ENCODE measurements around the gene TMEM259. TPM values are rescaled to one million over a fixed set of nuclear protein-coding genes. Genes with fewer than 3 reads are reported as not detected.

The TMEM259 gene
- total RNA-seq, 4 donors from 2014 or later: 146 to 179 (median 154) TPM

DNA sequence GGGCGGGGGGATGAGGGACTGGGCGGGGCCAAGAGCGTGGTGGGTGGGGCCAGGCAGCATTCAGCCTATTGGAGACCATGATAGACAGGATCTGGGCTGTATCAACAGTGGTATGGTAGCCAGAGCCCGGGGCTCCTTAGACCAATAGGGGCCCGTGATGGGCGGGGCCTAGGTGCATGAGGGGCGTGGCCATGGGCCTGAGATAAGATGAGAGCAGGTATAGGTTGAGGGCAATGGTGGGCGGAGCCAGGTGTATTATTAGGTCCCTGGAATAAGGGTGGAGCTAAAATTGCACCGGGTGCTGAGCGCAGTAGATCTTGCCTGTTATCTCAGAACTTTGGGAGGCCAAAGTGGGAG is 24.3 kb upstream of the TMEM259 start:
- Histone ChIP-seq H3K4me1 (peaks cover 0 to 31% (median 17%) of the 10 kb centered on the region in 3 donors), H3K36me3 (peaks cover 0 to 7% of the 10 kb centered on the region in 2 donors), H3K27ac (no peak overlapping the region), H3K27me3 (peaks cover 6% of the 10 kb centered on the region), H3K4me3 (no peak overlapping the region), H3K9me3 (no peaks in the 10 kb centered on the region)
- TF ChIP-seq EP300 (IDR thresholded peaks at IDR 0.05): no peak
- TF ChIP-seq POLR2AphosphoS5 (IDR thresholded peaks at IDR 0.05): no peak
- TF ChIP-seq CTCF (IDR thresholded peaks at IDR 0.05): no peak
- no peak for TF ChIP-seq POLR2A (IDR thresholded peaks at IDR 0.05)
- 73 to 89% methylated on average over 3 to 10 of the region's 10 CpGs for WGBS, 2 donors (ENCODE audit: low coverage in 1 of 2)
- ATAC-seq: no peak

DNA sequence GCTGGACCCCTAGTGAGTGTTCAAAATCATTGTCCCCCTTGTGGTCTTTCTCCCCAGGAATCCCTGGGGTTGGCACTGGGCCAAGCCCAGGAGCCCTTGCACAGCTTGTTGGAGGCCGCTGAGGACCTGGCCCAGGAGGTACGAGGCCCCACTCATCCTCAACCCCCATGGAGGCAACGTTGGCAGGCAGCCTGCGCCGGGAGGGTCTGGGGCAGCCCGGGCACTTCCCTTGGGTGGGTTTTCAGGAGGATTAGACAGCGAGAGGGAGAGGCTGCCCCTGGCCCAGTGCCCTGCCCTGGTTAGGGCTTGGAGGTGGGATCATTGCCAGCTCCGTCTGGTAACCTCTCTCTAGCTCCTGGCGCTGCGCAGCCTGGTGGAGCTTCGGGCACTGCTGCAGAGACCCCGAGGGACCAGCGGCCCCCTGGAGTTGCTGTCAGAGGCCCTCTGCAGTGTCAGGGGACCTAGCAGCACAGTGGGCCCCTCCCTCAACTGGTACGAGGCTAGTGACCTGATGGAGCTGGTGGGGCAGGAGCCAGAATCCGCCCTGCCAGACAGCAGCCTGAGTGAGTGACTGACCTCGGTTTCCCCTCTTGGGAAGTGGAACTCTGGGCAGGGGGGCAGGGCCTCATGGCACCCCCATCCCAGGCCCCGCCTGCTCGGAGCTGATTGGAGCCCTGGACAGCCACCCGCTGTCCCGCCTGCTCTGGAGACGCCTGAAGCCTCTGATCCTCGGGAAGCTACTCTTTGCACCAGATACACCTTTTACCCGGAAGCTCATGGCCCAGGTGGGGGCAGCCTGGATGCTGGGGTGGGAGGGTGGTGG is 22.0 kb upstream of the TMEM259 start:
- TF ChIP-seq CTCF (IDR thresholded peaks at IDR 0.05) (no peak), POLR2A (IDR thresholded peaks at IDR 0.05) (no peak), POLR2AphosphoS5 (IDR thresholded peaks at IDR 0.05) (no peak), EP300 (IDR thresholded peaks at IDR 0.05) (no peak)
- no peak overlapping the region for H3K4me3 ChIP-seq
- no peak overlapping the region for H3K27ac ChIP-seq
- peaks cover 0 to 10% of the 10 kb centered on the region in 2 donors for H3K36me3 ChIP-seq
- 33% methylated on average over 3 of the region's 23 CpGs; no CpG with 5 or more reads in 1 of the 2 donors for WGBS, 2 donors (ENCODE audit: low coverage in 1 of 2)
- ATAC-seq: no peak
- H3K4me1 ChIP-seq: peaks cover 0 to 52% (median 20%) of the 10 kb centered on the region in 3 donors
- peaks cover 6% of the 10 kb centered on the region for H3K27me3 ChIP-seq
- H3K9me3 ChIP-seq: no peaks in the 10 kb centered on the region

DNA sequence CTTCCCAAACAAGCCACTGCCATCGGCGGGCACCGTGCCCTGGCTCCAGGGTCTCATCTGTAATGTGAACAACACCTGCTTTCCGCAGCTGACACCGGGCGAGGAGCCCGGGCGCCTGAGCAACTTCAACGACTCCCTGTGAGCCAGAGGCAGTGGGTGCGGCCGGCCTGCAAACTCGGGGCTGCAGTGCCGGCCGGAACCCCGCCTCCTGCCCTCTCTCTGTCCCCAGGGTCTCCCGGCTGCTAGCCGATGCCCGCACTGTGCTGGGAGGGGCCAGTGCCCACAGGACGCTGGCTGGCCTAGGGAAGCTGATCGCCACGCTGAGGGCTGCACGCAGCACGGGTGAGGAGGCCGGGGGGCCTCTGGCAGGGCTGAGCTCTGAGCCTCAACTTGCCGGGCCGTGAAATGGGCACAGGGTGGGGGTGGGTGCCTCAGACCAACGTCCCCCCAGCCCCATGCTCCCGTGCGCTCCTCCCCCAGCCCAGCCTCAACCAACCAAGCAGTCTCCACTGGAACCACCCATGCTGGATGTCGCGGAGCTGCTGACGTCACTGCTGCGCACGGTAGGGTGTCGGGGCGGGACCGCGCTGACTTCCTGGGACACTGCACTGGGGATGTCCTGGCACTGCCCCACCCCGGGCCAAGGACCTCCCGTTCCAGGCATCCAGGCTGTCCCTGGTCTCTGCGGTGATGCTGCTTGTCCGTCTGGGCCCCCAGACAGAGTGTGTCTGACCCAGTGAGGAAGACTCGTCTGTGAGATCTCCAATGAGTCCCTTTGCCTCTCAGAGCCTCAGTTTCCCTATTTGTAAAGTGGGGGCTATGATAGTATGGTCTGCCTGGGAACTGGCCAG is 21.1 kb upstream of the TMEM259 start:
- peaks cover 6% of the 10 kb centered on the region for H3K27me3 ChIP-seq
- no CpG with 5 or more reads among the region's 43 CpGs for WGBS, 2 donors (ENCODE audit: low coverage in 1 of 2)
- ATAC-seq: no peak
- no peak for TF ChIP-seq POLR2AphosphoS5 (IDR thresholded peaks at IDR 0.05)
- no peak for TF ChIP-seq CTCF (IDR thresholded peaks at IDR 0.05)
- TF ChIP-seq EP300 (IDR thresholded peaks at IDR 0.05): no peak
- TF ChIP-seq POLR2A (IDR thresholded peaks at IDR 0.05): no peak
- peaks cover 0 to 18% of the 10 kb centered on the region in 2 donors for H3K36me3 ChIP-seq
- no peaks in the 10 kb centered on the region for H3K9me3 ChIP-seq
- peak overlapping the region in 1 of 2 donors; percentile 55 for H3K4me3 ChIP-seq
- H3K27ac ChIP-seq: peak overlapping the region in 1 of 4 donors; percentile 45
- H3K4me1 ChIP-seq: peaks cover 0 to 52% (median 20%) of the 10 kb centered on the region in 3 donors

- peaks cover 6% of the 10 kb centered on the region for H3K27me3 ChIP-seq
- H3K27ac ChIP-seq: peak overlapping the region in 1 of 4 donors; percentile 45
- peaks cover 0 to 52% (median 20%) of the 10 kb centered on the region in 3 donors for H3K4me1 ChIP-seq
- no peaks in the 10 kb centered on the region for H3K9me3 ChIP-seq
- TF ChIP-seq EP300 (IDR thresholded peaks at IDR 0.05): no peak
- no peak for TF ChIP-seq POLR2AphosphoS5 (IDR thresholded peaks at IDR 0.05)
- no peak for TF ChIP-seq POLR2A (IDR thresholded peaks at IDR 0.05)
- no peak for TF ChIP-seq CTCF (IDR thresholded peaks at IDR 0.05)
- 15 to 62% methylated on average over 3 to 5 of the region's 26 CpGs for WGBS, 2 donors (ENCODE audit: low coverage in 1 of 2)
- no peak for ATAC-seq
- peak overlapping the region; percentile 6 to 55 for H3K4me3 ChIP-seq
- H3K36me3 ChIP-seq: peaks cover 0 to 19% of the 10 kb centered on the region in 2 donors
Measured at GRCh38 chr19:1041272-1041834, 20.4 kb upstream of the TMEM259 start.

Data from gastroesophageal sphincter (tissue), 4 donors.